ENCODE measurements around the gene DGKE.
A peak's percentile ranks its signal among the peaks of the same experiment; 100 is the strongest.

DGKE gene

GRCh38 chr17:56817066-56817465 lies 16.9 kb upstream of the DGKE start:
- no peak for DNase-seq

DNA sequence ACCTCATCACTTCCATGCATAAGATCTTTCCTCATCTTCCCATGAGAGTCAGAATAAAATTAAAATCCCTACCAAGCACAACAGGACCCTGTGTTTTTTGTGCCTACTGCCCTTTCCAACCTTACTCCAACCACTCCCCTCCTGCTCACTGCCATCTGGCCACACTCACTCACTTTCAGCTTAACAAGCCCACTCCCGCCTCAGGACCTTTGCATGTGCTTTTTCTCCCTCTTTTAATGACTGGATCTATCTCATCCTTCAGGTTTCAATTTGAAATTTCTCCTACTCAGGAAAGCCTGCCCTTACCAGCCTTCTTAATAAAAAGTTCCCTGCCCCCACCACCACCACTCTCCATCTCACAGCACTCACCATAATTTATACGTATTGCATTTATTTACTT lies 14.9 kb upstream of the DGKE start:
- no peak for DNase-seq

GRCh38 chr17:56819431-56820145 lies 14.4 kb upstream of the DGKE start:
- DNase-seq: no peak

- DNase-seq: no peak
Observed at GRCh38 chr17:56820207-56820606, 13.7 kb upstream of the DGKE start.

GRCh38 chr17:56821847-56822534 lies 12.0 kb upstream of the DGKE start:
- DNase-seq: no peak

DNA sequence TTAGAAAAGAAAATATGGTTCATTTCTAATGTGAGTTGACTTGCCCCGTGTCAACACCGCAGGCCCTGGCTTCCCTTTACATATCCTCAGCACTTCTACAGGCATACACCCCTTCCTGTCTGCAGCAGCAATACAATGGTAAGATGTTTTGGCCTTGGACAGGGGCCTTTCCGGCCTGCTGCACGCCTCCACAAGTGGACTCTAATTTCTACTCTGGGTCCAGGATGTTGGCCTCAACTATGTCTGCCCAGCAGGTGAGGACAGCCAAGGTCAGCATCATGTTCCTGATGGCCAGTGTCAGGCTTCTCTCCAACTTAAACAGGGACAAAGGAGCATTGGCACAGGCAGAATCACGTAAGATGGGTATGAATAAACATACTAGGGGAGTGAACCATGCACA lies 11.2 kb upstream of the DGKE start:
- DNase-seq: no peak

GRCh38 chr17:56823848-56824247 lies 10.1 kb upstream of the DGKE start:
- DNase-seq: no peak

DNA sequence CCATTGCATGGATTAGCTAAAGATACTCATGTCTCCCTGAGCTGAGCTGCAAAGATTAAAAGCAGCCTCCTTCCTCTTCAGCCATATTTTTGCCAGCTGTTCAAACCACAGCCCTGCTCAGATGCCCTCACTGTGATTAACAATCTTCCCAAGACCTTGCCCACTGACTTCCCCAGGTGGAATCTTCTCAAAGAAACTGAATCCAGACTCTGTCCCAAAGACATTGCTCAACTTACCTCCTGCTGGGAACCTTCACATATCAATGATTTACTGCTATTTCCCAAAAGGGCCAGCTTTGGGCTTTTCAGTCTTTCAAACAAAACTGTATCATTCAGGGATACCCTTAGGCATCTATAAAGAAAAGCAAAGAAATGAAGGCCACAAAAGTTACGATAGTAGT lies 9.4 kb upstream of the DGKE start:
- no peak for DNase-seq

DNA sequence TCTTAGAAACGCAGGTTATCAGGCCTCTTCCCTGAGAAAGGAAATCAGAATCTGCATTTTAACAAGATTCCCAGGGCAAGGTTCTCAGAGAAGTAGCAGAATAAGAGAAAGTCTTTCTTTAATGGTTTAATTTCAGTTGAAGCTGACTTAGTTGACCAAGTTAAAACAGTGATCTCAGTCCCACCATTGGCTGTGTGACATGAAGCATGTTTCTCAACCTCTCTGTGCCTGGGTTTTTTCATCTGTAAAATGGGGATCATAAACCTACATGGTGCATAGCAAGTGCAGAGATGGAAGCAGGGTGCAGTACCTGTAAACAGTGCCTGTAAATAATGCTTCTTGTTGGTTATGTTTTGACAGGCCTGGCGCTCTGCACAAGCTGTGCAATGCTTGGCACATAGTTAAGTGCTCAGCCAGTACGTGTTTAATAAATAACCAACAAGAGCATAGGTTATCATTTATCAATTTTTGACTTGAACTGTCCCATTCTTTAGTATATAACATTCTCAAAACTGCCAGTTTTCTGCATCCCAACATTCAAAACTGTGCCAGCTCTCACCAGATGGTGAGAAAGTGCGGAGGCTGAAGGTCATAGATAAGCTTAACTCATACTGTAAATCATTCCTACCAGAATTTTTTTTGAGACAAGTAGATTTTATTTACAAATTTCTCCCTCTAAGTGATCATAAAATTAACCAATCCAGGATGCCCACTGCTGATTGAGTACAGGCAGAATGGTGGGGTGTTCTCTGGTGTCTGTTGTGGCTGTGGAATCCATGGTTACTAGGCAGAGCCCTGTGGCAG lies 7.1 kb upstream of the DGKE start:
- no peak for DNase-seq

GRCh38 chr17:56830726-56831368 lies 3.1 kb upstream of the DGKE start:
- DNase-seq: no peak

- no peak for DNase-seq
Observed at GRCh38 chr17:56831369-56832095, 2.4 kb upstream of the DGKE start.

DNA sequence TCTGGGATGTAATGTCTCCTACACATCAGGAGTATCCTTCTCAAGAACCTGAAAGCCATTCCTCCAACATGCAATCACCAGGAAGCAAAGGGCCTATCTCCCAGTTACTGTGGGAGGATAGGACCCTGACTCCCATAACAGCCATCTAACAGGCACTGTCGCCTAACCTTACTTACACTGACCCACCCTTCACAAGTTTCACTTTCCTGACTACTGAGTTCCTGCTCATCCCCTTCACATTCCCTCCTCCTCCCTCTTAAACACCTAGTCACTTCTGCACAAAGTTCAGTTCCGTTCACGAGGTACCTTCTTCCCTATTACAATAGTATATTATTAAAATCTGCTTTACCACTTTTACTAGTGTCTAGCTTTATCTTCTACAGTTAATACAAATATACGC lies 1.5 kb upstream of the DGKE start:
- DNase-seq: no peak

DNA sequence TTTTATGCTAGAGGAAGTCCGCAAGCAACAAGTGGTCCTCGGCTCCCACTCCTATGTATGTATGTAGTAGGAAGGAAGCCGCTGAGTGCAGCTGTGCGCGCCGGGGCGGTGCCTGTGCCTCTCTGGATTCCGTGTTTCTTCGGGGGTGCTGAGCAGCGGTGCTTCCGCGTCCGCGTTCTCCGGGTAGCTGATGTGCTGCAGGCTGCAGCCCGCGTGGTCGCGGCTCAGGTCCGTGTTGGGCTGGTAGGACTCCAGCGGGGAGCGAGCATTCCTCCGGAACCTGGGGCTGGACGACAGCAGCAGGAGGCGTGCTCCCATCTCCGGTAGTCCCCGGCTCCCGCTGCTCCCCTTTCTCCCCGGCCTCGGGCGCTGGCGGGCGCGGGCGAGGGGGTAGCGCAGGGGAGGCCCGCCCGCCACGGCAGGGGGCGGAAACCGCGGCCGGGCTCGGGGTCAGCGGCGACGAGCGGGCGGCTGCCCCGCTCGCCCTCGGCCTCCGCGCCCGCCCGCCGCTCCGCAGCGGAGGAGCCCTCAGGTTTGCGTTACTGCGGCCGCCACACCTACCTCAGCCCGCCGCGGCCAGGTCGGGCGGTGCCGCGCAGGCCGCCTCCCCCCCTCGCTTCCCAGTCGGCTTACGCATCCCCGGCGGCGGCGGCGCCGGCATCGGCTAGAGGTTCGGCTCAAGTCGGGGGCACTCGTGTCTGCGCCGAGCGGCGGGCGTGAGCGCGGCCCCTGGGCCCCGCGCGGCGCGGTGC lies 718 bp upstream of the DGKE start:
- DNase-seq: peak; percentile 61

- no peak for DNase-seq
Observed at GRCh38 chr17:56834380-56835263, 671 bp downstream of the DGKE start.

- no peak for DNase-seq
Observed at GRCh38 chr17:56835264-56835585, 1.3 kb downstream of the DGKE start.

GRCh38 chr17:56838687-56839086 lies 4.7 kb downstream of the DGKE start:
- no peak for DNase-seq

GRCh38 chr17:56842577-56842976 lies 8.6 kb downstream of the DGKE start:
- no peak for DNase-seq

- no peak for DNase-seq
Observed at GRCh38 chr17:56845934-56846333, 12.0 kb downstream of the DGKE start.

DNA sequence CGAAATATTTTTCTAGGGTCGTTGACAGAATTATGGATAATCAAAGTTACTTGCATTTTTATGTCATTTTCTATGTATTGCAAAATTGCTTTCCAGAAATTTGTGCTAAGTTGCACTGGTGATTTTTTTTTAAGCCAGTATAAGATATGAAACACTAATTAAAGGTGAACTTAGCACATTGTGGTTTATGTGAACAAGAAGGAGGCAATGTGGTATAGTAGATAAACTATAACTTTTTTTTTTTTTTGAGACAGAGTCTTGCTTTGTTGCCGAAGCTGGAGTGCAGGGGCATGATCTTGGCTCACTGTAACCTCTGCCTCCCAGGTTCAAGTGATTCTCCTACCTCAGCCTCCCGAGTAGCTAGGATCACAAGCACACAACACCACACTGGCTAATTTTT lies 13.2 kb downstream of the DGKE start:
- DNase-seq: no peak

GRCh38 chr17:56849131-56849530 lies 15.2 kb downstream of the DGKE start:
- DNase-seq: no peak

DNA sequence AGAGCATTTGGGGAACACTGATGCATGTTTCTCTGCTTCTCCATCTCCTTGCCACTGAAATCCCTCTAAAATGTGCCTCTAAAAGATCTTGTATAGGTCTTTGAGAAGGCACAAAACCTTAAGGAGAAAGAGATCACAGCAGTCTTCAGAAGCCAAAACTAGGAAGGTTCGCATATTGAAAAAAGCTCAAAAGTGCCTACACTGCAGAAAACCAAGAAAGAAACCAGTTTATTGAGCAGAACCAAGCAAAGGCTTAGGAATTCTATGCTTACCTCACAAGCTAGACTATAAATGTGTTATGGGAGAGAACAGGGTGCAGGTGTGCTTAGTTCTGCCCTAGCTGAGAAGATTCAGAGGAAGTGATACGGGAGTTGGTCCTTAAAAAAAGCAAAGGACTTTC lies 16.6 kb downstream of the DGKE start:
- DNase-seq: no peak
